ENCODE data around the gene DCUN1D4.

The DCUN1D4 gene

GRCh38 chr4:51842554-51843308, at the start of gene DCUN1D4:
TSS of gene DCUN1D4 (plus strand) at chr4:51843153. CDS start at chr4:51843243, 90 bp downstream.
- DNase-seq (ENCODE audit: low spot score) = peak; percentile 99

- no peak for DNase-seq (ENCODE audit: low spot score)
Measured at GRCh38 chr4:51820443-51821234, 22.3 kb upstream of the DCUN1D4 start.

- DNase-seq (ENCODE audit: low spot score) = no peak
Measured at GRCh38 chr4:51825341-51825740, 17.6 kb upstream of the DCUN1D4 start.

GRCh38 chr4:51830156-51830720, 12.7 kb upstream of the DCUN1D4 start:
- DNase-seq (ENCODE audit: low spot score) = no peak

GRCh38 chr4:51831133-51831532, 11.8 kb upstream of the DCUN1D4 start:
- peak; percentile 49 for DNase-seq (ENCODE audit: low spot score)

GRCh38 chr4:51833236-51833635, 9.7 kb upstream of the DCUN1D4 start:
- no peak for DNase-seq (ENCODE audit: low spot score)

GRCh38 chr4:51835079-51835478, 7.9 kb upstream of the DCUN1D4 start:
- DNase-seq (ENCODE audit: low spot score) = no peak

GRCh38 chr4:51835855-51836254, 7.1 kb upstream of the DCUN1D4 start:
- no peak for DNase-seq (ENCODE audit: low spot score)

- no peak for DNase-seq (ENCODE audit: low spot score)
Measured at GRCh38 chr4:51836549-51836948, 6.4 kb upstream of the DCUN1D4 start.

GRCh38 chr4:51840781-51841180, 2.2 kb upstream of the DCUN1D4 start:
- peak; percentile 26 for DNase-seq (ENCODE audit: low spot score)

GRCh38 chr4:51842167-51842553, 793 bp upstream of the DCUN1D4 start:
- no peak for DNase-seq (ENCODE audit: low spot score)

- DNase-seq (ENCODE audit: low spot score) = peak; percentile 76
Measured at GRCh38 chr4:51843309-51844152, 578 bp downstream of the DCUN1D4 start.

GRCh38 chr4:51844153-51845054, 1.5 kb downstream of the DCUN1D4 start:
- DNase-seq (ENCODE audit: low spot score) = peak; percentile 87

- DNase-seq (ENCODE audit: low spot score) = no peak
Measured at GRCh38 chr4:51845055-51845426, 2.1 kb downstream of the DCUN1D4 start.

GRCh38 chr4:51845711-51846110, 2.8 kb downstream of the DCUN1D4 start:
- DNase-seq (ENCODE audit: low spot score) = no peak

GRCh38 chr4:51849430-51849829, 6.5 kb downstream of the DCUN1D4 start:
- DNase-seq (ENCODE audit: low spot score) = no peak

- DNase-seq (ENCODE audit: low spot score) = no peak
Measured at GRCh38 chr4:51850294-51850693, 7.3 kb downstream of the DCUN1D4 start.

GRCh38 chr4:51851090-51851936, 8.4 kb downstream of the DCUN1D4 start:
- DNase-seq (ENCODE audit: low spot score) = no peak

- no peak for DNase-seq (ENCODE audit: low spot score)
Measured at GRCh38 chr4:51851937-51852290, 9.0 kb downstream of the DCUN1D4 start.

GRCh38 chr4:51853027-51853682, 10.2 kb downstream of the DCUN1D4 start:
- no peak for DNase-seq (ENCODE audit: low spot score)

Measured in AG08396 (cell line).